ENCODE measurements around the gene FOXG1. TPM values are rescaled to one million over a fixed set of nuclear protein-coding genes. Genes with fewer than 3 reads are reported as not detected.
A peak's percentile ranks its signal among the peaks of the same experiment; 100 is the strongest.

The FOXG1 gene
- total RNA-seq, 4 donors from 2014 or later: 0.16 to 1.8 (median 0.89) TPM; not detected in 1

- TF ChIP-seq EP300 (IDR thresholded peaks at IDR 0.05) (no peak), POLR2AphosphoS5 (IDR thresholded peaks at IDR 0.05) (no peak), CTCF (IDR thresholded peaks at IDR 0.05) (no peak), POLR2A (IDR thresholded peaks at IDR 0.05) (no peak)
- H3K9me3 ChIP-seq: peaks cover 0 to 11% (median 0%) of the 10 kb centered on the region in 3 donors
- peaks cover 0 to 33% (median 2%) of the 10 kb centered on the region in 3 donors for H3K4me1 ChIP-seq
- 6 to 23% methylated on average over 1 of the region's 1 CpG for whole genome bisulfite sequencing, 2 donors (ENCODE audit: low coverage in 1 of 2)
- ATAC-seq: no peak
- no peak overlapping the region for H3K27ac ChIP-seq
- H3K27me3 ChIP-seq: peaks cover 99% of the 10 kb centered on the region
- no peak overlapping the region for H3K4me3 ChIP-seq
- no peaks in the 10 kb centered on the region for H3K36me3 ChIP-seq
Measured at GRCh38 chr14:28771168-28771567, 4.6 kb downstream of the FOXG1 start.

GRCh38 chr14:28772613-28773012 lies 6.0 kb downstream of the FOXG1 start:
- TF ChIP-seq EP300 (IDR thresholded peaks at IDR 0.05): no peak
- TF ChIP-seq CTCF (IDR thresholded peaks at IDR 0.05): no peak
- no peak for TF ChIP-seq POLR2AphosphoS5 (IDR thresholded peaks at IDR 0.05)
- TF ChIP-seq POLR2A (IDR thresholded peaks at IDR 0.05): no peak
- no peak for ATAC-seq
- WGBS, 2 donors (ENCODE audit: low coverage in 1 of 2): 23 to 64% methylated on average over 3 of the region's 3 CpGs
- H3K27me3 ChIP-seq: peaks cover 100% of the 10 kb centered on the region
- peaks cover 0 to 11% (median 0%) of the 10 kb centered on the region in 3 donors for H3K9me3 ChIP-seq
- H3K27ac ChIP-seq: peak overlapping the region in 1 of 4 donors; percentile 9
- no peaks in the 10 kb centered on the region for H3K36me3 ChIP-seq
- H3K4me1 ChIP-seq: peaks cover 0 to 21% (median 0%) of the 10 kb centered on the region in 3 donors
- H3K4me3 ChIP-seq: no peak overlapping the region

GRCh38 chr14:28773176-28773575 lies 6.6 kb downstream of the FOXG1 start:
- Histone ChIP-seq H3K9me3 (peaks cover 0 to 6% (median 0%) of the 10 kb centered on the region in 3 donors), H3K4me1 (peaks cover 0 to 16% (median 0%) of the 10 kb centered on the region in 3 donors), H3K27me3 (peaks cover 100% of the 10 kb centered on the region), H3K4me3 (no peak overlapping the region), H3K36me3 (no peaks in the 10 kb centered on the region), H3K27ac (peak overlapping the region in 1 of 4 donors; percentile 9)
- TF ChIP-seq CTCF (IDR thresholded peaks at IDR 0.05): no peak
- no peak for TF ChIP-seq EP300 (IDR thresholded peaks at IDR 0.05)
- no peak for TF ChIP-seq POLR2A (IDR thresholded peaks at IDR 0.05)
- no peak for TF ChIP-seq POLR2AphosphoS5 (IDR thresholded peaks at IDR 0.05)
- WGBS, 2 donors (ENCODE audit: low coverage in 1 of 2): 7 to 43% methylated on average over 3 to 7 of the region's 7 CpGs
- no peak for ATAC-seq

- Histone ChIP-seq H3K9me3 (no peaks in the 10 kb centered on the region), H3K27ac (peak overlapping the region in 1 of 4 donors; percentile 36), H3K4me1 (peaks cover 0 to 16% (median 0%) of the 10 kb centered on the region in 3 donors), H3K27me3 (peaks cover 100% of the 10 kb centered on the region), H3K4me3 (no peak overlapping the region), H3K36me3 (no peaks in the 10 kb centered on the region)
- 0 to 5% methylated on average over 3 to 33 of the region's 47 CpGs for WGBS, 2 donors (ENCODE audit: low coverage in 1 of 2)
- no peak for ATAC-seq
- TF ChIP-seq EP300 (IDR thresholded peaks at IDR 0.05) (no peak), CTCF (IDR thresholded peaks at IDR 0.05) (peak in 2 of 4 experiments; percentile 9 to 45)
Measured at GRCh38 chr14:28773861-28774691, 7.5 kb downstream of the FOXG1 start.

Measured in gastroesophageal sphincter (tissue), 4 donors.